Esophagus (tissue), 2 donors: ENCODE data around the gene GPR141. TPM values are rescaled to one million over a fixed set of nuclear protein-coding genes. Genes with fewer than 3 reads are reported as not detected.
"Not testable (repeated sequence)": the region's sequence is repeated elsewhere in the genome, so short reads cannot be mapped to it uniquely, and the experiment has no call there.

Experiments
- H3K27ac ChIP-seq, 2 donors: one replicate each; pipeline ENCODE4 v1.5.1; 2013; ENCODE audit warnings: low read depth in 2 of 2, mild to moderate bottlenecking in 2 of 2, inconsistent platforms in 1 of 2, low read length in 1 of 2, moderate library complexity in 1 of 2
- H3K27me3 ChIP-seq, 2 donors: one replicate each; pipeline ENCODE4 v1.6.1; 2013; ENCODE audit warnings: low read length in 2 of 2, control low read depth in 1 of 2, mild to moderate bottlenecking in 1 of 2; ENCODE audit not compliant: insufficient read depth in 2 of 2, control insufficient read depth in 1 of 2
- H3K36me3 ChIP-seq, 2 donors: one replicate each; pipeline ENCODE4 v1.6.1; 2013; ENCODE audit warnings: low read length in 1 of 2; ENCODE audit not compliant: control insufficient read depth in 2 of 2, insufficient read depth in 2 of 2
- H3K4me1 ChIP-seq, 2 donors: one replicate each; pipeline ENCODE4 v1.6.1; 2013; ENCODE audit warnings: low read length in 1 of 2; ENCODE audit not compliant: control insufficient read depth in 2 of 2, insufficient read depth in 2 of 2
- H3K4me3 ChIP-seq, 2 donors: one replicate each; pipeline ENCODE4 v1.5.1; 2013; ENCODE audit warnings: low read length in 2 of 2, mild to moderate bottlenecking in 2 of 2, low read depth in 1 of 2, moderate library complexity in 1 of 2
- H3K9me3 ChIP-seq, 2 donors: one replicate each; pipeline ENCODE4 v1.6.1; 2013; ENCODE audit warnings: mild to moderate bottlenecking in 2 of 2, low read depth in 1 of 2, low read length in 1 of 2, moderate library complexity in 1 of 2; ENCODE audit not compliant: control insufficient read depth in 2 of 2, insufficient read depth in 1 of 2
- WGBS, 2 donors: extraction: QIAGEN DNeasy Blood & Tissue Kit; methylation state at CpG; one replicate each; pipeline ENCODE4 v1.1.7; 2013; 5-methylcytosine and 5-hydroxymethylcytosine counted together
- polyA plus RNA-seq, 2 donors: library from polyadenylated mRNA; stranded (reverse); fragments of 200-250 nt; gene quantifications; one replicate each; pipeline ENCODE4 v1.2.3, GENCODE V29; 2013
- donor health status: healthy with polysubstance abuse.
- donor health status: Bipolar disorder and iron deficiency.

Gene GPR141
- polyA plus RNA-seq, 2 donors: 0.20 to 0.35 TPM

GRCh38 chr7:37684927-37685326, 1.4 kb downstream of the GPR141 start:
- Histone ChIP-seq H3K27ac (no peak overlapping the region), H3K4me1 (no peaks in the 10 kb centered on the region), H3K36me3 (no peaks in the 10 kb centered on the region), H3K9me3 (no peaks in the 10 kb centered on the region), H3K4me3 (no peak overlapping the region), H3K27me3 (no peaks in the 10 kb centered on the region)
- 59 to 76% methylated on average over 1 of the region's 1 CpG for WGBS, 2 donors

GRCh38 chr7:37686556-37687345, 3.2 kb downstream of the GPR141 start:
- Histone ChIP-seq H3K36me3 (no peaks in the 10 kb centered on the region), H3K27ac (no peak overlapping the region), H3K9me3 (no peaks in the 10 kb centered on the region), H3K27me3 (no peaks in the 10 kb centered on the region), H3K4me1 (no peaks in the 10 kb centered on the region), H3K4me3 (no peak overlapping the region)
- 70 to 79% methylated on average over 4 of the region's 4 CpGs for WGBS, 2 donors

DNA sequence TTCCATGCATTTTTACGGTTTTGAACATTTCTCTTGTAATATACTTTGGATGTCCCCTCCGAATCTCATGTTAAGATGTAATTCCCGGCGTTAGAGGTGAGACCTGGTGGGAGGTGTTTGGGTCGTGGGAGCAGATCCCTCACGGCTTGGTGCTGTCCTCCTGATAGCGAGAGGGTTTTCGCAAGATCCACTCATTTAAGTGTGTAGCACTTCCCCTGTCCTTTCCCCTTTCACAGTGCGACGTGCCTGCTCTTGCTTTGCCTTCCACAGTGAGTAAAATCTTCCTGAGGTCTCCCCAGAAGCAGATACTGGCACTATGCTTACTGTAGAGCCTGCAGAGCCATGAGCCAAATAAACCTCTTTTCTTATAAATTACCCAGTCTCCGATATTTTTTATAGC, 6.6 kb downstream of the GPR141 start:
- Histone ChIP-seq H3K27me3 (no peaks in the 10 kb centered on the region), H3K9me3 (peaks cover 0 to 2% of the 10 kb centered on the region in 2 donors), H3K36me3 (no peaks in the 10 kb centered on the region), H3K27ac (no peak overlapping the region), H3K4me1 (no peaks in the 10 kb centered on the region), H3K4me3 (no peak overlapping the region)
- 87 to 88% methylated on average over 11 of the region's 11 CpGs for WGBS, 2 donors

DNA sequence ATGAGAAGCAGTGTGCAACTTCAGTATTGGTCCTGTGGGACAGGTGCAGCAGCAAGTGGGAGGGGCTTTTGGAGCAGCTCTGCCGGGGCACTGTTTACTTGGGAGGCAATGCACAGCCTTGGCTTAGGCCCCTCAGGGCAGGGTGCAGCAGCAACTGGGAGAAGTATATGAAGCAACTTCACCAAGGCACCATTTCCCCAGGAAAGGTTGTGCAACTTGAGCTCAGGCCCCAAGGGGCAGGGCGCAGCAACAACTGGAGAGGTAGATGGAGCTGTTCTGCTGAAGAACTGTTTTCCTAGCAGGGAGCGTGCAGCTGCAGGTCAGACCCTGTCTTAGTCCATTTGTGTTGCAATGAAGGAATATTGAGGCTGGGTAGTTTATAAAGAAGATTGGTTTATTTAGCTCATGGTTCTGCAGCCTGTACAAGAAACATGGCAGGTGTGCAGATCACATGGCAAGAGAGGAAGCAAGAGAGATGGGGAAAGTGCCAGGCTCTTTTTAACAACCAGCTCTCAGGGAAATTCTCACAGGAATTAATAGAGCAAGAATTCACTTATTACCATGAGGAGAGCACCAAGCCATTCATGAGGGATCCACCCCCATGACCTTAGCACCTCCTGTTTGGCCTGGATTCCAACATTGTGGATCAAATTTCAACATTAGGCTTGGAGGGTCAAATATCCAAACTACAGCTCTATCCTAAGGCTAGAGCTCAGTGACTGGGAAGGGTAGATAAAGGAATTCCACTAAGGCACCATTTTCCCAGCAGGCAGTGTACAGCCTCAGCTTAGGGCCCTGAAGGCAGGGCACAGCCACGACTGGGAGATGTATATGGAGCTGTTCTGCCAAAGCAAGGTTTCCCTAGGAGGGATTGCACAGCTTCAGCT, 10.9 kb downstream of the GPR141 start:
- WGBS, 2 donors: 52 to 63% methylated on average over 4 of the region's 4 CpGs
- no peaks in the 10 kb centered on the region for H3K27me3 ChIP-seq
- no peaks in the 10 kb centered on the region for H3K36me3 ChIP-seq
- H3K27ac ChIP-seq: no peak overlapping the region
- H3K4me1 ChIP-seq: no peaks in the 10 kb centered on the region
- H3K4me3 ChIP-seq: no peak overlapping the region
- H3K9me3 ChIP-seq: peaks cover 0 to 2% of the 10 kb centered on the region in 2 donors

GRCh38 chr7:37698276-37698675, 14.7 kb downstream of the GPR141 start:
- WGBS, 2 donors: 67 to 75% methylated on average over 4 of the region's 4 CpGs

DNA sequence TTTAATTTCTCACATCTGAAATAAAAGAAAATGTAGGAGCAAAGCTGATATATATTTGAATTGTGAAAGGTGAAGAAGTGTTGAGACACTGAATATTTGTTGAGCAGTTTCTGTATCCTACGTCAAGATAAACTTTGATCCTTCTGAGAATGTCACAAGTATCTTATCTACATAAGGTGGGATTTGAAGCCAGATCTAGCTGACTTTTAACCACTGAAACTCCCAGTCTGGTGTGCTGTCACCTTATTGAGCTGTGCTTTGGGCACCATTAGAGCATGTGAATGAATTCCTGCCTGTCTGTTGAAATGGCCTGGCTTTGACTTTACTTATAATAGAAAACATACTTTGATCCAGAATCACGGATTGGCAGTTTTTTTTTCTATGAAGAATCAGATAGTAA, 15.2 kb downstream of the GPR141 start:
- Histone ChIP-seq H3K27me3 (no peaks in the 10 kb centered on the region), H3K4me3 (no peak overlapping the region)
- WGBS, 2 donors: 67 to 91% methylated on average over 2 of the region's 2 CpGs

More at GRCh38 chr7:37698276-37698675, 14.7 kb downstream of the GPR141 start:
- Histone ChIP-seq H3K36me3 (no peaks in the 10 kb centered on the region), H3K4me1 (no peaks in the 10 kb centered on the region), H3K27ac (no peak overlapping the region), H3K4me3 (no peak overlapping the region), H3K9me3 (peaks cover 0 to 2% of the 10 kb centered on the region in 2 donors), H3K27me3 (no peaks in the 10 kb centered on the region)

GRCh38 chr7:37701769-37702168, 18.2 kb downstream of the GPR141 start:
- no peak overlapping the region for H3K27ac ChIP-seq
- H3K4me1 ChIP-seq: no peaks in the 10 kb centered on the region
- H3K36me3 ChIP-seq: no peaks in the 10 kb centered on the region
- no peaks in the 10 kb centered on the region for H3K9me3 ChIP-seq
- H3K4me3 ChIP-seq: no peak overlapping the region
- no peaks in the 10 kb centered on the region for H3K27me3 ChIP-seq
- 33 to 36% methylated on average over 2 of the region's 2 CpGs for WGBS, 2 donors

More for the DNA sequence above, 15.2 kb downstream of the GPR141 start:
- no peak overlapping the region for H3K27ac ChIP-seq
- no peaks in the 10 kb centered on the region for H3K4me1 ChIP-seq
- no peaks in the 10 kb centered on the region for H3K9me3 ChIP-seq
- H3K36me3 ChIP-seq: no peaks in the 10 kb centered on the region

DNA sequence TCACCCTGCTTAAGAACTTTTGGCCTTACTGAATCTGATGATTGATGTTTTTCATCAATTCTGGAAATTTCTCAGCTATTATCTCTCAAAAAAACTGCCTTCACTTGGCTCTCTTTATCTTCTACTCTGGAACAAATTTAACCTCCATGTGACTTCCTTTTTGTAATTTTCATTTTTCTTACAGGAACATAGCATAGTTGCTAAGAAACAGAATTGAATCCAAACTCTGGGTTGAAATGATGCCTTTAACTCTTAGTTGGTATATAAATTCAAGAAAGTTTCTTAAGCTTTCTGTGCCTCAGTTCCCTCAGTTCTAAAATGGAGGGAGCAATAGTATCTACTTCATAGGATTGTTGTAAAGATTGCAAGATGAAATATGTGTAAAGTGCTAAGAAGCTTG, 19.8 kb downstream of the GPR141 start:
- Histone ChIP-seq H3K9me3 (no peaks in the 10 kb centered on the region), H3K36me3 (no peaks in the 10 kb centered on the region), H3K27ac (no peak overlapping the region), H3K27me3 (no peaks in the 10 kb centered on the region), H3K4me1 (no peaks in the 10 kb centered on the region), H3K4me3 (no peak overlapping the region)

DNA sequence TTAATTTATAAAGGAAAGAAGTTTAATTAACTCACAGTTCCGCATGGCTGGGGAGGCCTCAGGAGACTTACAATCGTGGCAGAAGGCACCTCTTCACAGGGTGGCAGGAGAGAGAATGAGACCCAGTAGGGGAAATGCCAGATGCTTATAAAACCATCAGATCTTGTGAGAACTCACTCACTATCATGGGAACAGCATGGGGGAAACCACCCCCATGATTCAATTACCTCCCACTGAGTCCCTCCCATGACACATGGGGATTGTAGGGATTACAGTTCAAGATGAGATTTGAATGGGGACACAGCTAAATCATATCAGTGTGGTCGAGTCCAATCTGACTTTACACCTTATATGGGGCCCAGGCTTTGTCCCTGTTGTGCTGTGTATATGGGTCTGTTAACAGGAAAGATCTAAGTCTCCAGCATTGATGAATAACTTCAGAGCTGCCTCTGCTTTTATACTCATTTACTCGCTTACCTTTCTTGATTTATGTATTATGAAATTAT, 20.8 kb downstream of the GPR141 start:
- H3K9me3 ChIP-seq, H3K4me3 ChIP-seq, H3K27ac ChIP-seq, H3K27me3 ChIP-seq, H3K4me1 ChIP-seq, H3K36me3 ChIP-seq: not testable (repeated sequence)
- WGBS, 2 donors: 74 to 77% methylated on average over 4 of the region's 4 CpGs
